ENCODE measurements around the gene TP53TG5.

DNA sequence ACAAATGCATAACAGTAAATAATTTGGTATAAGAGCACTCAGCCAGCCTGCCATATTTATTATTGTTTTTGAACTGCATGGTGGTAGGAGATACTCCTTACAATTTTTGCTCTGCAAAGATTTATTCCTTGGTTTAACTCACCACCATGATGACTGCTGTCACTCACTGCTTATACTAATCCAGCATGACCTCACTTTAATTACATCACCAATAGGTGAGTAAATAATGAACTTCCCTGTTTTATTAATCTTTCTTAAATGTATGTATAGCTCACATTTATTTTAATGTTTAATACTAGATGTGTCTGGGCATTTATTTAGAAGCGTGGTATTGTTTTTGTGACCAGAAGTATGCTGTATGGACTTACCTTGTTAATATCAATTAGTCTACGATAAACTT lies 12.8 kb upstream of the TP53TG5 start:
- TF ChIP-seq EZH2phosphoT487 (IDR thresholded peaks at IDR 0.05; ENCODE audit: borderline replicate concordance, low read length) (no peak), EZH2 (IDR thresholded peaks at IDR 0.05; ENCODE audit: low read length, unreplicated experiment) (no peak)
- TF ChIP-seq, protein P1, sequence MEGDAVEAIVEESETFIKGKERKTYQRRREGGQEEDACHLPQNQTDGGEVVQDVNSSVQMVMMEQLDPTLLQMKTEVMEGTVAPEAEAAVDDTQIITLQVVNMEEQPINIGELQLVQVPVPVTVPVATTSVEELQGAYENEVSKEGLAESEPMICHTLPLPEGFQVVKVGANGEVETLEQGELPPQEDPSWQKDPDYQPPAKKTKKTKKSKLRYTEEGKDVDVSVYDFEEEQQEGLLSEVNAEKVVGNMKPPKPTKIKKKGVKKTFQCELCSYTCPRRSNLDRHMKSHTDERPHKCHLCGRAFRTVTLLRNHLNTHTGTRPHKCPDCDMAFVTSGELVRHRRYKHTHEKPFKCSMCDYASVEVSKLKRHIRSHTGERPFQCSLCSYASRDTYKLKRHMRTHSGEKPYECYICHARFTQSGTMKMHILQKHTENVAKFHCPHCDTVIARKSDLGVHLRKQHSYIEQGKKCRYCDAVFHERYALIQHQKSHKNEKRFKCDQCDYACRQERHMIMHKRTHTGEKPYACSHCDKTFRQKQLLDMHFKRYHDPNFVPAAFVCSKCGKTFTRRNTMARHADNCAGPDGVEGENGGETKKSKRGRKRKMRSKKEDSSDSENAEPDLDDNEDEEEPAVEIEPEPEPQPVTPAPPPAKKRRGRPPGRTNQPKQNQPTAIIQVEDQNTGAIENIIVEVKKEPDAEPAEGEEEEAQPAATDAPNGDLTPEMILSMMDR (conservative IDR thresholded peaks at IDR 0.05; ENCODE audit: low read depth, low read length): no peak
